K562 (cell line): ENCODE data around the gene SYMPK. TPM values are rescaled to one million over a fixed set of nuclear protein-coding genes. Genes with fewer than 3 reads are reported as not detected.
A peak's percentile ranks its signal among the peaks of the same experiment; 100 is the strongest.

Experiments used
- ARNT ChIP-seq, 2 experiments: fragments of 450-650 bp; IDR thresholded peaks; 2 replicates each; pipeline ENCODE4 v1.6.1; 2016; ENCODE audit warnings: mild to moderate bottlenecking in 1 of 2
- CBX3 ChIP-seq, 2 experiments: IDR thresholded peaks; 1 replicate in 1 of 2; 2 replicates in 1 of 2; pipeline ENCODE4 v1.6.1; 2012; ENCODE audit warnings: inconsistent platforms in 2 of 2, low read length in 2 of 2, borderline replicate concordance in 1 of 2, control low read depth in 1 of 2
- HDAC1 ChIP-seq, 2 experiments: fragments of 450-650 bp; IDR thresholded peaks; 2 replicates each; pipeline ENCODE4 v1.6.1; 2016 to 2017; ENCODE audit warnings: inconsistent platforms in 1 of 2, mild to moderate bottlenecking in 1 of 2, moderate library complexity in 1 of 2
- HNRNPLL ChIP-seq: fragments of 200-400 bp; formaldehyde crosslinking; IDR thresholded peaks from 2 replicates; pipeline ENCODE4 v1.6.1; 2017; ENCODE audit warnings: low read length, low read depth, mild to moderate bottlenecking; ENCODE audit not compliant: poor library complexity, severe bottlenecking
- JUN ChIP-seq, 2 experiments: sonication (generic) in 1 of 2; formaldehyde crosslinking in 1 of 2; IDR thresholded peaks; 2 replicates each; pipeline versions ENCODE4 v1.6.1 to v1.8.0; 2012 to 2022; ENCODE audit warnings: borderline replicate concordance in 2 of 2, mild to moderate bottlenecking in 2 of 2, improper control_type of control experiment in 1 of 2, low read depth in 1 of 2, low read length in 1 of 2, missing genetic modification reagents in 1 of 2
- JUNB ChIP-seq: fragments of 450-650 bp; formaldehyde crosslinking; conservative IDR thresholded peaks from 2 replicates; pipeline ENCODE4 v1.4.0; 2020; ENCODE audit warnings: mild to moderate bottlenecking
- MEF2A ChIP-seq: IDR thresholded peaks from 2 replicates; pipeline ENCODE4 v1.6.1; 2011; ENCODE audit warnings: low read depth, mild to moderate bottlenecking, low read length, moderate library complexity; ENCODE audit not compliant: control insufficient read depth
- NCOA2 ChIP-seq, 2 experiments: fragments of 450-650 bp; IDR thresholded peaks; 2 replicates each; pipeline ENCODE4 v1.6.1; 2018; ENCODE audit warnings: mild to moderate bottlenecking in 2 of 2, moderate library complexity in 1 of 2; ENCODE audit not compliant: partially characterized antibody in 2 of 2
- PHF20 ChIP-seq: fragments of 450-650 bp; IDR thresholded peaks from 2 replicates; pipeline ENCODE4 v1.6.1; 2018; ENCODE audit not compliant: partially characterized antibody
- POLR2B ChIP-seq: fragments of 450-650 bp; IDR thresholded peaks from 2 replicates; pipeline ENCODE4 v1.6.1; 2018; ENCODE audit warnings: low read depth; ENCODE audit not compliant: partially characterized antibody
- STAT5B ChIP-seq: fragments of 250-450 bp; sonication (Bioruptor Pico); IDR thresholded peaks from 2 replicates; pipeline ENCODE4 v1.8.0; 2021; ENCODE audit warnings: mild to moderate bottlenecking, inconsistent platforms
- ZFP36 ChIP-seq: fragments of 150-350 bp; IDR thresholded peaks from 2 replicates; pipeline ENCODE4 v1.6.1; 2018; ENCODE audit warnings: low read length, low read depth; ENCODE audit not compliant: partially characterized antibody
- ZNF121 ChIP-seq: sonication (generic); formaldehyde crosslinking; conservative IDR thresholded peaks from 2 replicates; pipeline ENCODE4 v1.8.0; 2022; ENCODE audit warnings: missing genetic modification reagents
- ZNF354B ChIP-seq: fragments of 250-450 bp; sonication (Bioruptor Pico); IDR thresholded peaks from 2 replicates; pipeline ENCODE4 v1.4.0; 2020
- ZNF699 ChIP-seq: fragments of 250-450 bp; sonication (Bioruptor Pico); IDR thresholded peaks from 2 replicates; pipeline ENCODE4 v1.8.0; 2021; ENCODE audit warnings: mild to moderate bottlenecking, moderate library complexity; ENCODE audit not compliant: insufficient replicate concordance
- ZNF76 ChIP-seq: fragments of 250-450 bp; sonication (Bioruptor Pico); IDR thresholded peaks from 2 replicates; pipeline ENCODE4 v1.4.0; 2020; ENCODE audit warnings: mild to moderate bottlenecking, moderate library complexity, borderline replicate concordance
- polyA plus RNA-seq, 8 experiments: library from polyadenylated mRNA; depleted of rRNA in 4 of 8; stranded (reverse) in 5 of 8; unstranded in 3 of 8; fragments of >200 nt; fragmentation: Nextera tagmentation in 2 of 8; fragmentation: Illumina TruSeq in 1 of 8; extraction: Ambion mirVana in 2 of 8; extraction: Trizol in 1 of 8; gene quantifications; 2 replicates each; pipeline versions ENCODE4 v1.2.1 to v1.2.3, GENCODE V29; 2011 to 2014; ENCODE audit warnings: inconsistent platforms in 1 of 8, missing spikeins in 1 of 8
- total RNA-seq, 7 experiments: library from RNA; depleted of rRNA in 6 of 7; stranded (reverse); fragments of >200 nt in 6 of 7; fragmentation: Illumina TruSeq in 2 of 7; extraction: Trizol in 2 of 7; gene quantifications; 2 replicates each; pipeline versions ENCODE4 v1.2.1 to v1.2.3, GENCODE V29; 2011 to 2021; ENCODE audit warnings: low replicate concordance in 1 of 7
- TF ChIP-seq, protein P1 (sequence below): fragments of 150-350 bp; conservative IDR thresholded peaks from 2 replicates; pipeline ENCODE4 v1.6.1; 2014; ENCODE audit warnings: low read length
- TF ChIP-seq, protein P2 (sequence below), 2 experiments: fragments of 450-650 bp; conservative IDR thresholded peaks; 2 replicates each; pipeline ENCODE4 v1.6.1; 2017; ENCODE audit warnings: mild to moderate bottlenecking in 2 of 2, moderate library complexity in 2 of 2
- TF ChIP-seq, protein P3 (sequence below), 2 experiments: fragments of 250-450 bp in 1 of 2; fragments of 450-650 bp in 1 of 2; sonication (Bioruptor Pico) in 1 of 2; IDR thresholded peaks; 2 replicates each; pipeline versions ENCODE4 v1.6.1 to v1.8.0; 2016 to 2021; ENCODE audit warnings: mild to moderate bottlenecking in 2 of 2, moderate library complexity in 2 of 2, missing compliant biosample characterization in 1 of 2, missing genetic modification characterization in 1 of 2
- TF ChIP-seq, protein P4 (sequence below): sonication (generic); formaldehyde crosslinking; IDR thresholded peaks from 2 replicates; pipeline ENCODE4 v1.8.0; 2023; ENCODE audit warnings: mild to moderate bottlenecking, missing genetic modification reagents

Gene SYMPK
- total and polyA plus RNA-seq, 9 of the 15 experiments (the other 6 are each of a cell fraction or from before 2014, with no cell fraction given) = 0.73 to 95.5 (median 58.4) TPM

DNA sequence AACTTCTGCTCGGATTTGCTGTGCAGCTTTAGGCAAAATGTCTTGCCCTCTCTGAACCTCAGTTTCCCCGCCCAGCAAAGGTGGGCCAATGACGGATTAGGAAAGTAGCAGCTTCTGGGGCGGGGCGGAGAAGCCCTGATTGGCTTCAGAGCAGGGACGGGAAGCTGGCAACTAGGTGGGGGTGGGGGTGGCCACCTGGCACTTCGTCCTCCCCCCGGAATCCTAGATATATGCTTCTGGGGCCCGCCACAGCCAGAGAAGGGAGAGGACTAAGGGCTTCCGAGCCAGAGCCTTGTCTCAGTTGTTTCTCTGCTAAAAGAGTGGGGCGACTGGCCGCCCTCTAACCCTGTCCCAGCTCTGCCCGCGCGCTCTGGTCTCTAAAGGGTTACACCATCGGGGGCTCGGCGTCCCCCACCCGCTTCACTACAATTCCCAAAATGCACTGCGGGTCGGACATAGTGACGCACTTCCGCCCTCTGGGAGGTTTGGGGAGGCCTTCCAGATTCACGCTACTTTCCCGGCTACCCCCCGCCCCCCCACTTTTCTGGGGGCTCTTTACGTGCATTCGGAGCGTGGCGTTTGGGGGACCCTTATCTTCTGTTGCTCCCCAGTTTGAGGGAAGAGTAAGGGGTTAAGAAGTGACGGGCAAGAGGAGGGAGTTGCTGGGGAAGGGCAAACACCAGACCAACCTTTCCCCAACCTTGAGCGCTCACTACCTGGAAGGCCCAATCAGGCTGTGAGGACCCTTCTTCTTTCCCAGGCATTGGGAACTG is 23.7 kb upstream of the SYMPK start (continued):
- TF ChIP-seq, protein P1, sequence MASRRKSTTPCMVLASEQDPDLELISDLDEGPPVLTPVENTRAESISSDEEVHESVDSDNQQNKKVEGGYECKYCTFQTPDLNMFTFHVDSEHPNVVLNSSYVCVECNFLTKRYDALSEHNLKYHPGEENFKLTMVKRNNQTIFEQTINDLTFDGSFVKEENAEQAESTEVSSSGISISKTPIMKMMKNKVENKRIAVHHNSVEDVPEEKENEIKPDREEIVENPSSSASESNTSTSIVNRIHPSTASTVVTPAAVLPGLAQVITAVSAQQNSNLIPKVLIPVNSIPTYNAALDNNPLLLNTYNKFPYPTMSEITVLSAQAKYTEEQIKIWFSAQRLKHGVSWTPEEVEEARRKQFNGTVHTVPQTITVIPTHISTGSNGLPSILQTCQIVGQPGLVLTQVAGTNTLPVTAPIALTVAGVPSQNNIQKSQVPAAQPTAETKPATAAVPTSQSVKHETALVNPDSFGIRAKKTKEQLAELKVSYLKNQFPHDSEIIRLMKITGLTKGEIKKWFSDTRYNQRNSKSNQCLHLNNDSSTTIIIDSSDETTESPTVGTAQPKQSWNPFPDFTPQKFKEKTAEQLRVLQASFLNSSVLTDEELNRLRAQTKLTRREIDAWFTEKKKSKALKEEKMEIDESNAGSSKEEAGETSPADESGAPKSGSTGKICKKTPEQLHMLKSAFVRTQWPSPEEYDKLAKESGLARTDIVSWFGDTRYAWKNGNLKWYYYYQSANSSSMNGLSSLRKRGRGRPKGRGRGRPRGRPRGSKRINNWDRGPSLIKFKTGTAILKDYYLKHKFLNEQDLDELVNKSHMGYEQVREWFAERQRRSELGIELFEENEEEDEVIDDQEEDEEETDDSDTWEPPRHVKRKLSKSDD = no peak
- TF ChIP-seq ZNF76 (CRISPR knock-in tag) = no peak
- peak in 1 of 2 experiments; percentile 7; a peak in 2 of 4 replicates for TF ChIP-seq HDAC1 (IDR thresholded peaks at IDR 0.05)
- TF ChIP-seq ZFP36 = peak; percentile 97
- TF ChIP-seq MEF2A = no peak
- TF ChIP-seq HNRNPLL = peak; percentile 49
- peak; percentile 11; the same call in 1 of the 2 replicates for TF ChIP-seq JUN (IDR thresholded peaks at IDR 0.05; ENCODE audit: borderline replicate concordance, low read depth, low read length)
- TF ChIP-seq JUN (CRISPR knock-in tag; IDR thresholded peaks at IDR 0.05; ENCODE audit: borderline replicate concordance) = no peak
- TF ChIP-seq, protein P2, sequence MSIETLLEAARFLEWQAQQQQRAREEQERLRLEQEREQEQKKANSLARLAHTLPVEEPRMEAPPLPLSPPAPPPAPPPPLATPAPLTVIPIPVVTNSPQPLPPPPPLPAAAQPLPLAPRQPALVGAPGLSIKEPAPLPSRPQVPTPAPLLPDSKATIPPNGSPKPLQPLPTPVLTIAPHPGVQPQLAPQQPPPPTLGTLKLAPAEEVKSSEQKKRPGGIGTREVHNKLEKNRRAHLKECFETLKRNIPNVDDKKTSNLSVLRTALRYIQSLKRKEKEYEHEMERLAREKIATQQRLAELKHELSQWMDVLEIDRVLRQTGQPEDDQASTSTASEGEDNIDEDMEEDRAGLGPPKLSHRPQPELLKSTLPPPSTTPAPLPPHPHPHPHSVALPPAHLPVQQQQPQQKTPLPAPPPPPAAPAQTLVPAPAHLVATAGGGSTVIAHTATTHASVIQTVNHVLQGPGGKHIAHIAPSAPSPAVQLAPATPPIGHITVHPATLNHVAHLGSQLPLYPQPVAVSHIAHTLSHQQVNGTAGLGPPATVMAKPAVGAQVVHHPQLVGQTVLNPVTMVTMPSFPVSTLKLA (conservative IDR thresholded peaks at IDR 0.05) = peak; percentile 21 to 62; a peak in 3 of 4 replicates
- TF ChIP-seq ARNT (IDR thresholded peaks at IDR 0.05) = no peak
- no peak for TF ChIP-seq CBX3 (IDR thresholded peaks at IDR 0.05; ENCODE audit: borderline replicate concordance in 1 of 2, low read length in 2 of 2)
- peak; percentile 56 for TF ChIP-seq PHF20
- no peak for TF ChIP-seq ZNF699 (CRISPR knock-in tag)
- TF ChIP-seq ZNF121 (CRISPR knock-in tag) = no peak
- TF ChIP-seq, protein P3, sequence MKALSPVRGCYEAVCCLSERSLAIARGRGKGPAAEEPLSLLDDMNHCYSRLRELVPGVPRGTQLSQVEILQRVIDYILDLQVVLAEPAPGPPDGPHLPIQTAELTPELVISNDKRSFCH (CRISPR knock-in tag; IDR thresholded peaks at IDR 0.05) = no peak
- TF ChIP-seq, protein P3 (tag; IDR thresholded peaks at IDR 0.05) = no peak
- TF ChIP-seq NCOA2 (IDR thresholded peaks at IDR 0.05; ENCODE audit: partially characterized antibody in 2 of 2) = no peak
- TF ChIP-seq ZNF354B (CRISPR knock-in tag) = no peak
- TF ChIP-seq, protein P4, sequence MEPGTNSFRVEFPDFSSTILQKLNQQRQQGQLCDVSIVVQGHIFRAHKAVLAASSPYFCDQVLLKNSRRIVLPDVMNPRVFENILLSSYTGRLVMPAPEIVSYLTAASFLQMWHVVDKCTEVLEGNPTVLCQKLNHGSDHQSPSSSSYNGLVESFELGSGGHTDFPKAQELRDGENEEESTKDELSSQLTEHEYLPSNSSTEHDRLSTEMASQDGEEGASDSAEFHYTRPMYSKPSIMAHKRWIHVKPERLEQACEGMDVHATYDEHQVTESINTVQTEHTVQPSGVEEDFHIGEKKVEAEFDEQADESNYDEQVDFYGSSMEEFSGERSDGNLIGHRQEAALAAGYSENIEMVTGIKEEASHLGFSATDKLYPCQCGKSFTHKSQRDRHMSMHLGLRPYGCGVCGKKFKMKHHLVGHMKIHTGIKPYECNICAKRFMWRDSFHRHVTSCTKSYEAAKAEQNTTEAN (CRISPR knock-in tag) = no peak
- TF ChIP-seq POLR2B = peak; percentile 46
- TF ChIP-seq JUNB (CRISPR knock-in tag) = no peak
- no peak for TF ChIP-seq STAT5B (CRISPR knock-in tag)
